T47D (cell line): Measurements from ENCODE around the gene MAPK12.

Experiments used
- DNase-seq, 2 experiments: peaks; one replicate each; pipeline versions ENCODE4 v3.0.0 to v3.0.0-alpha.2; 2011 to 2012; ENCODE audit warnings: low read depth in 1 of 2, low spot score in 1 of 2
- JUND ChIP-seq: IDR thresholded peaks from 2 replicates; pipeline ENCODE4 v1.6.1; 2012; ENCODE audit warnings: low read depth
- in situ Hi-C: cut with HindIII; loops from 2 replicates; pipeline ENCODE4 v1.10.0; 2016; ENCODE audit warnings: low sequenced_read_pairs, low pct_unique_long_range_greater_than_20kb

The MAPK12 gene

GRCh38 chr22:50232481-50233151 lies 28.9 kb downstream of the MAPK12 start:
- in situ Hi-C loops: no loop called here
- no peak for DNase-seq
- TF ChIP-seq JUND: no peak

- in situ Hi-C loops: no loop called here
- DNase-seq: no peak
- TF ChIP-seq JUND: no peak
Observed at GRCh38 chr22:50229370-50229769, 32.1 kb downstream of the MAPK12 start.

- no peak for DNase-seq
- in situ Hi-C loops: no loop called here
- no peak for TF ChIP-seq JUND
Observed at GRCh38 chr22:50228366-50228765, 33.1 kb downstream of the MAPK12 start.

- in situ Hi-C loops: no loop called here
- TF ChIP-seq JUND: no peak
- DNase-seq: no peak
Observed at GRCh38 chr22:50227579-50228215, 33.8 kb downstream of the MAPK12 start.

DNA sequence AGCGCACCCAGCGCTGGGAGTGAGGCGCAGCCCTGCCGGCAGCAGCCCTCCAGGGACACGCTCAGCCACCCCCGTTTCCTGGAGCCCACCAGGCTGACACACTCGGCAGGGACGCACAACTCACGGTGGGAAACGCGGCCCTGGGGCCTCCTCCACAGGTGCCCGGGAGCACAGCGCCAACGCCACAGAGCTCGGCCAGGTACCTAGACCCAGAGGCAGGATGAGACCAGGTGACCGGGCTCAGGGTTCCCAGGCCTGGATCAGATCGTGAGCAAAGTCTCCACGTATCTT lies 34.7 kb downstream of the MAPK12 start:
- no peak for TF ChIP-seq JUND
- in situ Hi-C loops: no loop called here
- DNase-seq: no peak

DNA sequence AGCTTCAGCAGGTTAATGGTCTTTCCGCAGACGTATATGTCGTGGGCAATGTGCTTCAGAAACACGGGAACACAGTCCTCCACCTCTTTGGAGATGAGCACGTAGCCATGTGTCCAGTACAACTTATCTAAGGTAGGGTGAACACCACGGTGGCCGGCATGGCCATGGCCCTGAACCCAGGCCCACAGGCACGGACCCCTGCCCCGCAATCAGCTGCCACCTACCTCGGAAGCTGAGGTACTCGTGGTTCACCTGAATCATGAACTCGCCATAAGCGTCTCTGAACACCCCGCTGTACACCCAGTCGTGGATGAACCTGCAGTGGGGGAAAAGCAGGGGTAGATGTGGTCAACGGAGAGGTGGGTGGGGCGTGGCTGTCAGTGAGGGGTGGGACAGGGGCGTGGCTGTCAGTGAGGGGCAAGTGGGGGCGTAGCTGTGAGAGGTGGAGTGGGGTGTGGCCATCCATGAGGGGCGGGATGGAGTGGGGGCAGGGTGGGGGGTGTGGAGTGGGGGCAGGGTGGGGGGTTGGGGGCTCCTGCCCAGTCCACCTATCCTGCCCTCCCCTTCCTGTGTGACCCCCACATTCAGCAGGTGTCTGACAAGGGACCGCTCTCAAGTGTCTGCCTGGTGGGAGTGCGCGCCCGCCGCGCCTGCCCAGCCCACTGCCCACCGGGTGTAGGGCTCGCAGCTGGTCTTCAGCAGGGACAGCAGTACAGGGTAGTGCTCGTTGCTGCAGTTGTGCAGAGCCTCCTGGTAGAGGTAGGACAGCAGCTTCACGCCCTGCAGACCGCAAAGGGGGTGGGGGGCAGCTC lies 35.2 kb downstream of the MAPK12 start:
- in situ Hi-C loops: no loop called here
- DNase-seq: no peak
- TF ChIP-seq JUND: no peak

DNA sequence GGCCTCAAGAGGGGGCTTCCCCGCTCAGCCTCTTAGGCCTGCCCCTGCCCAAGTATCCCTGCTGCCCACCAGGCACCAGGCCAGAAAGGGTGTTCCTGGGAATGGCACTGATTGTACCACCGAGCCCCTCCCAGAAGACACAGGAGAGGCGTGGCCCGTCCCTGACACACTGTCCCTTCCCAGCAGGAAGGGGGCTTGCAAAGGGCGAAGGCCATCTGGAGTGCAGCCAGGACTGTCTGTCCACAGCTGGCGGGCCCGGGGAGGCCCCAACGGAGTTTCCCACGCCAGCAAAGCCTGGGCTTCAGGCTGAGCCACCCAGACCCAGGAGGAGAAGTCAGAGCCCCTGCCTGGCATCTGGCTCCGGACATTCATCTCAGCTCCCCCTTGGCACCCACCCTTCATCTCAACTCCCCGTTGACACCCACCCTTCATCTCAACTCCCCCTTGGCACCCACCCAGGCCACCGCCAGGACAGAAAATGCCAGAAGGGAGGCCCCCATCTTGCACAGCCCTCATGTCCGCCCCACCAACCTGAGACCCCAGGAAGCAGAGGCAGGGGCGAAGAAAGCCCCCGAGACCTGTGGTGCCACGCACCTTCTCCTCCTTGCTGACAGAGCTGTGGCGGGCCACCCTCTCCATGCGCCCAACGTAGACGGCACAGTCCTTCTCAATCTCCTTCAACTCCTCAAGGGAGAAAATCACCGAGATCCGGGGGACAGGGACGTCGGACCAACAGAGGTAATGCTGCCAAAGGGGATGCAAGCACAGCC lies 36.1 kb downstream of the MAPK12 start:
- TF ChIP-seq JUND: no peak
- no peak for DNase-seq
- in situ Hi-C loops: no loop called here

GRCh38 chr22:50224071-50224470 lies 37.4 kb downstream of the MAPK12 start:
- no peak for DNase-seq
- in situ Hi-C loops: no loop called here
- no peak for TF ChIP-seq JUND

DNA sequence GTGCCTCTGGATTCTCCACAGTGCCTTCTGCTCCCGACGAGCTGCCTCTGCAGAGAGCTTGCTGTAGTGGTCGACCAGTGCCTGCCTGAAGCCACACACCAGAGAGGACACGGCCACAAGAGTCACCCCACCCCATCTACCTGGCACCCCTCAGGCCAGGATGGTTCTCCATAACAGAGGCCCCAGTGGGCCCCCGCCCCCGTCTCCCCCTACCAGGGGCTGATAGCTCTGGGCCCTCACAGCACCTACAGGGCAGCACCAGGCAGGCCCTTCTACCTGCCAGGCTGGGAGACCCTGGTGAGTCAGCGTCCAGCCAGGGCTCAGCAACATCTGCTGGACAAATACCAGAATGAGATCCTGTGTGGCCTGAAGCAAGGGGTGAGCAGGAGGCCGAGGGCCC lies 39.0 kb downstream of the MAPK12 start:
- DNase-seq: no peak
- in situ Hi-C loops: no loop called here
- no peak for TF ChIP-seq JUND

DNA sequence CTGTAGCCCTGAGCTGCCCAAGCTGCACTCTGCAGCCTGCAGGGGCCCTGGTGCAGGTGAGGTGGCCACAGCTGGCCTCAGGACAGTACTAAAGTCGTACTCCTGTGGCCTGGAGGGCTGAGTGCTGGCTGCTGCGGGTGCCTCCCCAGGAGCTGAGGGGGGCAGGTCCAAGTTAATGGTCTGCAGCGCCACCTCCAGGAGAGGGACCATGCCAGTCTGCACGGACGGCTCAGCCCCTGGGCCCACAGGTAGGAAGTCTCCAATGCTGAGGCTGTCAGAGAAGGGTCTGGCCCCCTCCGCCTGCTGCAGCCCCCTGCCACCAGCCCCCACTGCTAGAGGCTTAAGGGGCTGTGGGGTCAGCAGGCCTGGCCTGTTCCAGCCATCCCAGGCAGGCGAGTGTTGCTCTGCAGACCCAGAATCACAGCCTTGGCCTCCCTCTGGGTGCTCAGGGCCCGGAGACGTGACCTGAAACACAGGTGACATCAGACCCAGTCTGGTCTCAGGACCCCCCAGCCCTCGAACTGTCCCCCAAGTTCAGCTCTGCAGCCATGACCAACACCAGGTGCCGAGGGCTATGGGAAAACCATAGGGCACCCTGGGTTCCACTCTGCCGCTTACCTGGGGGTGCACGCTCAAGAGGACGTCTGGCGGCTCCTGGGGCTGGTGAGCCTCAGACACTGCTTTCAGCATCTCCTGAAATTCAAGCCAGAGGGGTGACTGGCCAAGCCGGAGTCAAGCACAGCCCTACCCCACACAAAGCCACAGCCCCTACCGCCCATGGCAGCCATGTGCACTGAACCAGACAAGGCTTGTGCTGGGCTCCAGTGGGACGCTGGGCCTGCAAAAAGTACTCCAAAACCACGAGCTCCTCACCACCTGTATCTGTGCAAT lies 39.8 kb downstream of the MAPK12 start:
- in situ Hi-C loops: no loop called here
- TF ChIP-seq JUND: no peak
- no peak for DNase-seq

- no peak for DNase-seq
- in situ Hi-C loops: no loop called here
- no peak for TF ChIP-seq JUND
Observed at GRCh38 chr22:50220603-50221409, 40.7 kb downstream of the MAPK12 start.
